GM12878 (cell line): ENCODE measurements around the gene RPRD1B. TPM values are rescaled to one million over a fixed set of nuclear protein-coding genes. Genes with fewer than 3 reads are reported as not detected.

ENCODE experiments used
- ATAC-seq: fragments of 200-7000 bp; cut with Tn5 transposase; 3 replicates; pipeline ENCODE4 v1.9.1; 2020; ENCODE audit warnings: mild to moderate bottlenecking, moderate library complexity
- BruUV-seq: library from RNA; stranded (reverse); fragments of 400-500 nt; replicated peaks from 2 replicates; lab custom pipeline; 2021; lab: Mats Ljungman, UMichigan
- CTCF ChIA-PET: fragments of 300-600 bp; sonication (Branson Sonifier 250); formaldehyde crosslinking; extraction: SDS; loops from one replicate; lab custom pipeline; 2021; ENCODE audit warnings: inconsistent platforms; lab: Yijun Ruan, JAX
- POLR2A ChIA-PET: fragments of 350-600 bp; formaldehyde crosslinking; extraction: SDS; loops from one replicate; lab custom pipeline; 2021; ENCODE audit warnings: inconsistent platforms; lab: Charles Lee
- RAD21 ChIA-PET: fragments of 300-600 bp; sonication (Branson Sonifier 250); formaldehyde crosslinking; loops from one replicate; lab custom pipeline; 2023; ENCODE audit warnings: antibody characterized with exemption; ENCODE audit not compliant: unreplicated experiment; lab: Charles Lee
- SMC1A ChIA-PET: fragments of 300-600 bp; sonication (Branson Sonifier 250); formaldehyde crosslinking; loops from one replicate; lab custom pipeline; 2023; ENCODE audit not compliant: unreplicated experiment, uncharacterized antibody; lab: Charles Lee
- DNase-seq: peaks from one replicate; pipeline ENCODE4 v3.0.0-alpha.2; 2011; ENCODE audit warnings: low read depth, low spot score
- FAIRE-seq: peaks from 3 replicates; lab custom pipeline; 2011; peaks lifted over from hg19 to GRCh38; lab: Jason Lieb, UNC
- H2AFZ ChIP-seq: 2 replicates; pipeline ENCODE4 v1.6.0; 2011; ENCODE audit warnings: low read depth, low read length, control low read depth; ENCODE audit not compliant: control insufficient read depth
- H3K27ac ChIP-seq: 2 replicates; pipeline ENCODE4 v1.5.1; 2011; ENCODE audit warnings: control low read depth; ENCODE audit not compliant: control insufficient read depth, insufficient read depth
- H3K27me3 ChIP-seq, 2 experiments: replicated peaks in 1 of 2; 2 replicates each; pipeline versions ENCODE4 v1.6.0 to v1.6.1; 2011; ENCODE audit warnings: low read length in 1 of 2; ENCODE audit not compliant: control insufficient read depth in 2 of 2, insufficient read depth in 2 of 2
- H3K36me3 ChIP-seq, 2 experiments: 2 replicates each; pipeline ENCODE4 v1.5.1; 2011; ENCODE audit warnings: low read length in 1 of 2; ENCODE audit not compliant: control insufficient read depth in 2 of 2, insufficient read depth in 2 of 2
- H3K4me1 ChIP-seq: 2 replicates; pipeline ENCODE4 v1.6.1; 2011; ENCODE audit warnings: mild to moderate bottlenecking, low read length, moderate library complexity, mixed read lengths; ENCODE audit not compliant: control insufficient read depth, insufficient read depth
- H3K4me2 ChIP-seq: 2 replicates; pipeline ENCODE4 v1.6.0; 2011; ENCODE audit warnings: control low read depth; ENCODE audit not compliant: control insufficient read depth, insufficient read depth
- H3K4me3 ChIP-seq: fragments of 200-600 bp; sonication (generic); 2 replicates; pipeline ENCODE4 v1.5.1; 2016
- H3K79me2 ChIP-seq: 2 replicates; pipeline ENCODE4 v1.6.0; 2011; ENCODE audit warnings: low read length; ENCODE audit not compliant: control insufficient read depth, insufficient read depth
- H3K9ac ChIP-seq: 2 replicates; pipeline ENCODE4 v1.8.0; 2011; ENCODE audit warnings: low read length, control low read depth, mixed read lengths; ENCODE audit not compliant: control insufficient read depth, insufficient read depth
- H3K9me3 ChIP-seq: replicated peaks from 3 replicates; pipeline ENCODE4 v1.5.1; 2011; ENCODE audit warnings: mild to moderate bottlenecking, low read length; ENCODE audit not compliant: control insufficient read depth, insufficient read depth
- H4K20me1 ChIP-seq: 2 replicates; pipeline ENCODE4 v1.6.0; 2011; ENCODE audit not compliant: control insufficient read depth, insufficient read depth
- ASH2L ChIP-seq: fragments of 300-600, 200-600 bp; sonication (generic); IDR thresholded peaks from 2 replicates; pipeline ENCODE4 v1.6.1; 2017; ENCODE audit warnings: low read depth, mild to moderate bottlenecking, borderline replicate concordance
- CBX3 ChIP-seq: fragments of 200-600 bp; sonication (generic); IDR thresholded peaks from 2 replicates; pipeline ENCODE4 v1.6.1; 2016; ENCODE audit warnings: low read depth, borderline replicate concordance
- CHD1 ChIP-seq: IDR thresholded peaks from 2 replicates; pipeline ENCODE4 v1.6.1; 2012; ENCODE audit warnings: low read depth, low read length, improper control_type of control experiment
- EP300 ChIP-seq, 2 experiments: fragments of 150-350 bp in 1 of 2; IDR thresholded peaks; 2 replicates each; pipeline ENCODE4 v1.6.1; 2011 to 2012; ENCODE audit warnings: low read depth in 2 of 2, low read length in 2 of 2, borderline replicate concordance in 1 of 2, improper control_type of control experiment in 1 of 2, inconsistent platforms in 1 of 2; ENCODE audit not compliant: control insufficient read depth in 1 of 2
- HDGF ChIP-seq: fragments of 450-650 bp; IDR thresholded peaks from 2 replicates; pipeline ENCODE4 v1.6.1; 2016; ENCODE audit warnings: antibody characterized with exemption
- JUNB ChIP-seq: IDR thresholded peaks from 2 replicates; pipeline ENCODE4 v1.6.1; 2016; ENCODE audit warnings: antibody characterized with exemption, mild to moderate bottlenecking
- KDM1A ChIP-seq: fragments of 200-600 bp; sonication (generic); IDR thresholded peaks from 2 replicates; pipeline ENCODE4 v1.6.1; 2016; ENCODE audit warnings: borderline replicate concordance
- NR2C2 ChIP-seq: IDR thresholded peaks from 2 replicates; pipeline ENCODE4 v1.6.1; 2011; ENCODE audit warnings: borderline replicate concordance, low read depth; ENCODE audit not compliant: control insufficient read depth, insufficient read length
- POU2F2 ChIP-seq: IDR thresholded peaks from 3 replicates; pipeline ENCODE4 v1.6.1; 2011; ENCODE audit warnings: low read depth, mild to moderate bottlenecking, low read length, borderline replicate concordance
- RFX5 ChIP-seq: IDR thresholded peaks from 2 replicates; pipeline ENCODE4 v1.6.1; 2011; ENCODE audit warnings: low read depth, low read length, improper control_type of control experiment
- SMARCA5 ChIP-seq: fragments of 450-650 bp; IDR thresholded peaks from 2 replicates; pipeline ENCODE4 v1.6.1; 2017; ENCODE audit warnings: mild to moderate bottlenecking
- SMC3 ChIP-seq: IDR thresholded peaks from 2 replicates; pipeline ENCODE4 v1.6.1; 2011; ENCODE audit warnings: low read length, improper control_type of control experiment, borderline replicate concordance
- SP1 ChIP-seq: IDR thresholded peaks from one replicate; pipeline ENCODE4 v1.6.1; 2011; ENCODE audit warnings: low read depth, low read length
- ZNF384 ChIP-seq: IDR thresholded peaks from 2 replicates; pipeline ENCODE4 v1.6.1; 2012; ENCODE audit warnings: low read depth, mild to moderate bottlenecking, low read length, improper control_type of control experiment, borderline replicate concordance
- ZZZ3 ChIP-seq: IDR thresholded peaks from 2 replicates; pipeline ENCODE4 v1.6.1; 2011; ENCODE audit warnings: low read depth; ENCODE audit not compliant: control insufficient read depth, insufficient read length
- WGBS: methylation state at CpG from one replicate; pipeline ENCODE4 v1.1.6; 2016; ENCODE audit warnings: low lambda C conversion rate; ENCODE audit not compliant: insufficient replicate concordance, insufficient coverage; ENCODE audit errors: missing lambda C conversion rate; 5-methylcytosine and 5-hydroxymethylcytosine counted together
- in situ Hi-C: fragments of 300-500 bp; cut with MboI; formaldehyde crosslinking; loops from 9 replicates; pipeline ENCODE4 v1.14.3; 2018; ENCODE audit warnings: mixed read lengths
- intact Hi-C: fragments of 100-400 bp; cut with micrococcal nuclease; formaldehyde crosslinking; loops from one replicate; pipeline ENCODE4 v1.14.2; 2022; ENCODE audit not compliant: unreplicated experiment
- polyA plus RNA-seq, 11 experiments: library from polyadenylated mRNA; depleted of rRNA in 4 of 11; unstranded in 6 of 11; stranded (reverse) in 5 of 11; fragments of >200 nt; fragmentation: Nextera tagmentation in 4 of 11; fragmentation: Illumina TruSeq in 1 of 11; extraction: Ambion mirVana in 4 of 11; extraction: Trizol in 1 of 11; gene quantifications; 1 replicate in 1 of 11; 2 replicates in 10 of 11; pipeline versions ENCODE4 v1.2.1 to v1.2.3, GENCODE V29; 2011 to 2016; ENCODE audit warnings: inconsistent platforms in 2 of 11, missing spikeins in 2 of 11, low read depth in 1 of 11
- total RNA-seq, 4 experiments: library from RNA; depleted of rRNA in 3 of 4; stranded (reverse); fragments of >200 nt in 3 of 4; fragmentation: Illumina TruSeq in 1 of 4; extraction: Trizol in 1 of 4; gene quantifications; 2 replicates each; pipeline versions ENCODE4 v1.2.1 to v1.2.3, GENCODE V29; 2013 to 2021
- TF ChIP-seq, protein P1 (sequence below): fragments of 450-650 bp; IDR thresholded peaks from 2 replicates; pipeline ENCODE4 v1.6.1; 2017; ENCODE audit warnings: low read depth, mild to moderate bottlenecking, moderate library complexity
- TF ChIP-seq, protein P2 (sequence below): fragments of 450-650 bp; IDR thresholded peaks from 2 replicates; pipeline ENCODE4 v1.6.1; 2018; ENCODE audit warnings: mild to moderate bottlenecking, low read depth, moderate library complexity; ENCODE audit not compliant: partially characterized antibody
- TF ChIP-seq, protein P3 (sequence below): fragments of 450-650 bp; IDR thresholded peaks from 2 replicates; pipeline ENCODE4 v1.6.1; 2018; ENCODE audit warnings: borderline replicate concordance, mild to moderate bottlenecking; ENCODE audit not compliant: partially characterized antibody

RPRD1B gene
- total and polyA plus RNA-seq, 10 of the 15 experiments (the other 5 are each of a cell fraction or from before 2014, with no cell fraction given) = 5.2 to 40.2 (median 30.0) TPM

DNA sequence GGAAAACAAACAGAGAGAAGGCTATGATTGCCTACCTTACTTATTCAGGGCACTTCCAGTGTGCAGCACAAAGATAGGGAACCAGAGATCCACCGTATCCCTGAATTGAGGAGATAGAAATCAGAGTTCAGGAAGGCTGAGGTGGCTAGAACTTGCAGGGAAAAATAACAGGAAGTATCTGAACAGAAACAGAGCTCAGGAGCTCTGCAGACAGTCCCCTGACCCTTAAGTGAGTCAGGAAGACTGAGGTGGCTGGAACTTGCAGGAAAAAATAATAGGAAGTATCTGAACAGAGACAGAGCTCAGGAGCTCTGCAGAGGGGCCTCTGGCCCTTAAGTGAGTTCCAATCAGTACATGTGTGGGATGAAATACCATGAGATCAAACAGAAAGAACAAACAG lies 65.4 kb downstream of the RPRD1B start:
- Histone ChIP-seq H3K36me3 (no peaks in the 10 kb centered on the region), H3K4me3 (no peak overlapping the region), H3K9ac (no peak overlapping the region), H4K20me1 (no peaks in the 10 kb centered on the region), H3K4me2 (no peak overlapping the region), H3K4me1 (peaks cover 21% of the 10 kb centered on the region), H3K27ac (no peak overlapping the region), H3K9me3 (no peaks in the 10 kb centered on the region; the same call in 2 of the 3 replicates), H3K79me2 (no peaks in the 10 kb centered on the region), H3K27me3 (no peaks in the 10 kb centered on the region), H2AFZ (no peak overlapping the region; the same call in 1 of the 2 replicates)
- intact Hi-C loops (no loop called here), in situ Hi-C loops (no loop called here)
- DNase-seq (no peak), FAIRE-seq (no peak), ATAC-seq (no peak)
- 100% methylated on average over 1 of the region's 1 CpG for WGBS
- RAD21 ChIA-PET = interaction anchor here (0.7 to 1.4 kb wide), 6 partner anchors 14 to 123 kb away, joined by 3 to 5 read pairs (median 4); no protein-coding TSS in a partner anchor
- CTCF ChIA-PET = interaction anchor here (0.8 to 4.8 kb wide), 6 partner anchors 8 to 53 kb away, joined by 3 to 38 read pairs (median 5); no protein-coding TSS in a partner anchor
- no TSS peak for BruUV-seq
- POLR2A ChIA-PET = interaction anchor here (1.0 to 1.7 kb wide), 3 partner anchors 13 to 46 kb away, joined by 3 to 5 read pairs (median 4); no protein-coding TSS in a partner anchor
- SMC1A ChIA-PET = interaction anchor here (1.0 to 3.8 kb wide), 12 partner anchors 8 to 122 kb away, joined by 3 to 45 read pairs (median 5); no protein-coding TSS in a partner anchor
- TF ChIP-seq ASH2L = no peak
- TF ChIP-seq, protein P1, sequence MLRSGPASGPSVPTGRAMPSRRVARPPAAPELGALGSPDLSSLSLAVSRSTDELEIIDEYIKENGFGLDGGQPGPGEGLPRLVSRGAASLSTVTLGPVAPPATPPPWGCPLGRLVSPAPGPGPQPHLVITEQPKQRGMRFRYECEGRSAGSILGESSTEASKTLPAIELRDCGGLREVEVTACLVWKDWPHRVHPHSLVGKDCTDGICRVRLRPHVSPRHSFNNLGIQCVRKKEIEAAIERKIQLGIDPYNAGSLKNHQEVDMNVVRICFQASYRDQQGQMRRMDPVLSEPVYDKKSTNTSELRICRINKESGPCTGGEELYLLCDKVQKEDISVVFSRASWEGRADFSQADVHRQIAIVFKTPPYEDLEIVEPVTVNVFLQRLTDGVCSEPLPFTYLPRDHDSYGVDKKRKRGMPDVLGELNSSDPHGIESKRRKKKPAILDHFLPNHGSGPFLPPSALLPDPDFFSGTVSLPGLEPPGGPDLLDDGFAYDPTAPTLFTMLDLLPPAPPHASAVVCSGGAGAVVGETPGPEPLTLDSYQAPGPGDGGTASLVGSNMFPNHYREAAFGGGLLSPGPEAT = no peak
- no peak for TF ChIP-seq ZZZ3
- TF ChIP-seq KDM1A = no peak
- TF ChIP-seq HDGF = no peak
- no peak for TF ChIP-seq CBX3
- no peak for TF ChIP-seq SMARCA5
- no peak for TF ChIP-seq CHD1
- TF ChIP-seq JUNB = no peak
- TF ChIP-seq, protein P2, sequence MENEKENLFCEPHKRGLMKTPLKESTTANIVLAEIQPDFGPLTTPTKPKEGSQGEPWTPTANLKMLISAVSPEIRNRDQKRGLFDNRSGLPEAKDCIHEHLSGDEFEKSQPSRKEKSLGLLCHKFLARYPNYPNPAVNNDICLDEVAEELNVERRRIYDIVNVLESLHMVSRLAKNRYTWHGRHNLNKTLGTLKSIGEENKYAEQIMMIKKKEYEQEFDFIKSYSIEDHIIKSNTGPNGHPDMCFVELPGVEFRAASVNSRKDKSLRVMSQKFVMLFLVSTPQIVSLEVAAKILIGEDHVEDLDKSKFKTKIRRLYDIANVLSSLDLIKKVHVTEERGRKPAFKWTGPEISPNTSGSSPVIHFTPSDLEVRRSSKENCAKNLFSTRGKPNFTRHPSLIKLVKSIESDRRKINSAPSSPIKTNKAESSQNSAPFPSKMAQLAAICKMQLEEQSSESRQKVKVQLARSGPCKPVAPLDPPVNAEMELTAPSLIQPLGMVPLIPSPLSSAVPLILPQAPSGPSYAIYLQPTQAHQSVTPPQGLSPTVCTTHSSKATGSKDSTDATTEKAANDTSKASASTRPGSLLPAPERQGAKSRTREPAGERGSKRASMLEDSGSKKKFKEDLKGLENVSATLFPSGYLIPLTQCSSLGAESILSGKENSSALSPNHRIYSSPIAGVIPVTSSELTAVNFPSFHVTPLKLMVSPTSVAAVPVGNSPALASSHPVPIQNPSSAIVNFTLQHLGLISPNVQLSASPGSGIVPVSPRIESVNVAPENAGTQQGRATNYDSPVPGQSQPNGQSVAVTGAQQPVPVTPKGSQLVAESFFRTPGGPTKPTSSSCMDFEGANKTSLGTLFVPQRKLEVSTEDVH = no peak
- no peak for TF ChIP-seq ZNF384
- no peak for TF ChIP-seq SMC3
- no peak for TF ChIP-seq POU2F2
- TF ChIP-seq, protein P3, sequence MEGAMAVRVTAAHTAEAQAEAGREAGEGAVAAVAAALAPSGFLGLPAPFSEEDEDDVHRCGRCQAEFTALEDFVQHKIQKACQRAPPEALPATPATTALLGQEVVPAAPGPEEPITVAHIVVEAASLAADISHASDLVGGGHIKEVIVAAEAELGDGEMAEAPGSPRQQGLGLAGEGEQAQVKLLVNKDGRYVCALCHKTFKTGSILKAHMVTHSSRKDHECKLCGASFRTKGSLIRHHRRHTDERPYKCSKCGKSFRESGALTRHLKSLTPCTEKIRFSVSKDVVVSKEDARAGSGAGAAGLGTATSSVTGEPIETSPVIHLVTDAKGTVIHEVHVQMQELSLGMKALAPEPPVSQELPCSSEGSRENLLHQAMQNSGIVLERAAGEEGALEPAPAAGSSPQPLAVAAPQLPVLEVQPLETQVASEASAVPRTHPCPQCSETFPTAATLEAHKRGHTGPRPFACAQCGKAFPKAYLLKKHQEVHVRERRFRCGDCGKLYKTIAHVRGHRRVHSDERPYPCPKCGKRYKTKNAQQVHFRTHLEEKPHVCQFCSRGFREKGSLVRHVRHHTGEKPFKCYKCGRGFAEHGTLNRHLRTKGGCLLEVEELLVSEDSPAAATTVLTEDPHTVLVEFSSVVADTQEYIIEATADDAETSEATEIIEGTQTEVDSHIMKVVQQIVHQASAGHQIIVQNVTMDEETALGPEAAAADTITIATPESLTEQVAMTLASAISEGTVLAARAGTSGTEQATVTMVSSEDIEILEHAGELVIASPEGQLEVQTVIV = no peak
- no peak for TF ChIP-seq NR2C2
- no peak for TF ChIP-seq SP1
- no peak for TF ChIP-seq EP300 (IDR thresholded peaks at IDR 0.05; ENCODE audit: borderline replicate concordance in 1 of 2, control insufficient read depth in 1 of 2, low read depth in 2 of 2, low read length in 2 of 2)
- TF ChIP-seq RFX5 = no peak
